22Rv1 (cell line): Measurements from ENCODE around the gene ABCF3.

ENCODE experiments used
- ZFX ChIP-seq: fragments of 450-650 bp; IDR thresholded peaks from 2 replicates; pipeline ENCODE4 v1.6.1; 2017; ENCODE audit warnings: antibody characterized with exemption, borderline replicate concordance
- TF ChIP-seq, protein P1 (sequence below): fragments of 450-650 bp; IDR thresholded peaks from 2 replicates; pipeline ENCODE4 v1.5.1; 2017; ENCODE audit warnings: mild to moderate bottlenecking

- TF ChIP-seq, protein P1, sequence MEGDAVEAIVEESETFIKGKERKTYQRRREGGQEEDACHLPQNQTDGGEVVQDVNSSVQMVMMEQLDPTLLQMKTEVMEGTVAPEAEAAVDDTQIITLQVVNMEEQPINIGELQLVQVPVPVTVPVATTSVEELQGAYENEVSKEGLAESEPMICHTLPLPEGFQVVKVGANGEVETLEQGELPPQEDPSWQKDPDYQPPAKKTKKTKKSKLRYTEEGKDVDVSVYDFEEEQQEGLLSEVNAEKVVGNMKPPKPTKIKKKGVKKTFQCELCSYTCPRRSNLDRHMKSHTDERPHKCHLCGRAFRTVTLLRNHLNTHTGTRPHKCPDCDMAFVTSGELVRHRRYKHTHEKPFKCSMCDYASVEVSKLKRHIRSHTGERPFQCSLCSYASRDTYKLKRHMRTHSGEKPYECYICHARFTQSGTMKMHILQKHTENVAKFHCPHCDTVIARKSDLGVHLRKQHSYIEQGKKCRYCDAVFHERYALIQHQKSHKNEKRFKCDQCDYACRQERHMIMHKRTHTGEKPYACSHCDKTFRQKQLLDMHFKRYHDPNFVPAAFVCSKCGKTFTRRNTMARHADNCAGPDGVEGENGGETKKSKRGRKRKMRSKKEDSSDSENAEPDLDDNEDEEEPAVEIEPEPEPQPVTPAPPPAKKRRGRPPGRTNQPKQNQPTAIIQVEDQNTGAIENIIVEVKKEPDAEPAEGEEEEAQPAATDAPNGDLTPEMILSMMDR, result no peak
- TF ChIP-seq ZFX, result no peak
These were observed 14.4 kb upstream of the ABCF3 start for GRCh38 chr3:184171562-184171961.
